Measurements from ENCODE around the gene ACO1.
"Not testable (repeated sequence)": the region's sequence is repeated elsewhere in the genome, so short reads cannot be mapped to it uniquely, and the experiment has no call there.

ACO1 gene

DNA sequence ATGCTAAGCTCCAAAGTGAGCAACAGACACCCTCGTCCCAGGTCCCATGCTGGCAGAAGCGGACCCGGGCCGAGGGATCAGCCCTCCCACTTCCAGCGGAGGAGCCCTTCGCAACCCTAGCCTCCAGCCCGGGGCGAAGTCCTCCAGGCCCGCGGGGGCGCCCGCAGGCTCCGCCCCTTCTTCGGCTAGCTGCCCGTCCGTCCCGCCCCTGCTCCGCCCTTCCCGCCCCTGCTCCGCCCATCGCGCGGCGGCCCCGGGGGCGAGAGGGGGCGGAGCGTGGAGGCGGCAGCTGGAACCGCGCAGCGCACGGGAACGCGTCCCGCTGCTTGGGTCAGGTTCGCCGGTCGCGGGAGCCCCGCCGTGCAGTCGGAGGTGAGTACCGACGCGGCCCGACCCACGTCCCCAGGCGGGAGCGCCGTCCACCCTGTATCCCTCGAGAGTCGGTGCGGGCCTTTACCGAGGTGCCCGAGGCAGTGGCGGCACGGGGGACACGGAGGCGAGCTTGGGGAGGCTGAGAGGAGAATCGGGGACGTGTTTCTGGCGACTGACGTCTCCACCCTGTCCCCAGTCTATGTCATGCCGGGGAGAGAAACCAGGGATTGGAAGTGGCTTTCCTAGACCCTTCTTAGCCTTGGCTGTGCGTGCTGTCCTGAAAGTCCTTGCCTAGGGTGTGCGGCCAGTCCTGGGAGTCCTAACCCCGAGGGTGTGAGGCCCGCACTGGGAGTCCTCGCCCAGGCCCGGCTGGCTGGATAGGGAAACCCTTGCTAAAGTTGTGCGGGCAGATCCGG, at the start of gene ACO1:
TSS of gene ACO1 (plus strand) at position 280 of the 788 bp plus-strand sequence. CDS start 20,864 bp downstream, outside the sequence.
- peak; percentile 87 to 89 for DNase-seq

DNA sequence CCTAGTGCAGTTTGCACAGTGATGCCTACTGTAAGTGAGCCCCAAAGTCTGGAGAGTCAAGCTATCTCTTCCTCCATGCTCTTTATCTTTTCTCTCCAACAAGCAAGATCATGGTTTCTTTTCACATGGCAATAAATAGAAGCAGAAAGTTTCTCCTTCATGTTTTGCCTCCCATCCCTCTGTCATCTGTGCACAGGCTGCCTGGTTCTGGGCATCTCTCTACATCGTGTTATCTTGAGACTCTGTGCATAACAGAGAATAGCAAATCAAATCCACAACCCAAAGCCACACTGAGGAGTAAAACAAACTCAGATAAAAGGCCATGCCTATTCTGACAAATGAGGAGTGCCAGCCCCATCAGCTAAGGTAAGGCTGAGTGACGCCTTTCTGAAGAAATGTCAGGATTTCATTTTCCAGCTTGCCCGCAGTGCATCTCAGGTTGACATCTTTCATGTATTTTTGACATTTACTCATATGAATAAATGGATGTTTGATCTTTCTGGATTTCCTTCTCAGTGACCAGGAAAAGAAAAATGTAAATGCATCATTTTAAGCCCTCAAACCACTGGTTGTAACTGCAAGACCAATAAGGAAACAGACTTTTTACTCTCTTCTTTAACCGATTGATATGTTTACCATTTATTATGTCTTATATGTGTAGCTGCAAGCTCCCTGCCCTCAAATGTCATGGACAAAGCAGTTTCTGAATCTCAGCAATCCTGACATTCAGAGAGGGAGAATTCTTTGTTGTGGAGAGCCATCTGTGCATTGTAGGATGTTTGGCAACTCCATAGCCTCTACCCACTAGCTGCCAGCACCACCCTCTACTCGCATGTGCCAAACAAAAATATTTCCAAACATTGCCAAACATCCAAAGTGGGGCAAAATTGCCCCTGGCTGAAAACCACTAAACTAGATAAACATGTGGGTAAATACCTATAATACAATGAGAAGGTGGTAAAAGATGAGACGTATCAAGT, 49.2 kb upstream of the ACO1 start:
- no peak for DNase-seq

DNA sequence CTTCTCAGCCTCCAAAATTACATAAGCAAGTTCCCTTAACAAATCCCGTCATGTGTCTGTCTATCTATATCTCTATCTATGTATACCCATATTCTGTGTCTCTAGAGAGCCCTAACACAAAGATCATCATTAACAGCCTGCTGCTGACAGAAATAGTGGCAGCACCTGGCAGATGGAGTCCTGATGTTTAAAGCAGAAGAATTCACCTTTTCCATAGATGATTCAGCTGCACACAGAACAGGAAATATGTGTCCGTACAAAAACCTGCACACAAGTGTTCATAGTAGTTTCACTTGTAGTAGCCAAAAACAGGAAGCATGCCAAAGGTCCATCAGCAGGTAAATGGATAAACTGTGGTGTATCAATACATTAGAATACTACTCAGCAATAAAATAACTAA, 45.0 kb upstream of the ACO1 start:
- no peak for DNase-seq

DNA sequence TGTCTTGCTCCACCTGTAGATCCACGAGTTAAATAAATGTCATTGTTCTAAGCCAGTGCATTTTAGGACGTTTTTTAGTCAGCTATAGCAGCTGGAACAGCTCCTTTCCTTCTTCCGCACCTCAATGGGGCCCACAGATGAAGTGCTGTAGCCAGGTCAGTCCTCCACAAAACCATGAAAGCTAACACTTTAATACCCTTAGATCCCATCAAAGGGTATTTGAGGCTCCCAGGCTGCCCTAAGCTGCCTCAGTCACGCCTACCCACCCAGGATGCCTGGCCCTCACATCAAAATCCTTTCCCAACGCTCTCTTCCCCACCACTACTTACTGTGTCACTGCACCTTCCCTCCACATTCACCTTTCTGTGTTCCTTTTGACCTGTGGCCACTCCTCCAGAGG, 44.1 kb upstream of the ACO1 start:
- DNase-seq = no peak

DNA sequence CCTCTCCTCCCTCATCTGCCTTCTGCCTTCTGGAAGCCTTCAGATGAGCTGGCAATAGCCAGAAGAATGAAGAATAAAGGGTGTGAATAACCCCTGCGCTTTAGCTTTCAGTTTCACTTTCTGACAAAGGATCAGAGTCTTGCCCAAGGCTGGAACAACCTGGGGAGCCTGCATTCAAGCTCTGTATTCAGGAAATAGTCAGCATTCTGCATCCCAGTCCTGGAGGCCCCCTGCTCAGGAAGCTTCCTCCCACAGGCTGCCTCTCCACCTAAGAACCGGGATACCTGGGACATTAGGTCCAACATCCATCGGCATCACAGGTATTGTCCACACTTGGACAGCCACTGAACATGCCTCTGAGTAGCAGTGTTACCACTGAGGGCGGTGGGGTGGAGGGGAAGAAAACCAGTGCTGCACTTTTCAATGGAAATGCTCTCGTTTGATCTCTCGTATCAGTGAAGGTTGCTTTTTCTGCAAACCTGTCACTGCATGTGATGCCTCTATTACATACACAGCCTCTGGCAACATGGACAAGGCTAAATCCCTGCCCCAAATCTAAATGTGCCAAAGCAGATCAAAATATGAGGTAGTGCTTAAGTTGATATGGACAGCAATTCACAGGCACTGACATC, 39.8 kb upstream of the ACO1 start:
- no peak for DNase-seq

DNA sequence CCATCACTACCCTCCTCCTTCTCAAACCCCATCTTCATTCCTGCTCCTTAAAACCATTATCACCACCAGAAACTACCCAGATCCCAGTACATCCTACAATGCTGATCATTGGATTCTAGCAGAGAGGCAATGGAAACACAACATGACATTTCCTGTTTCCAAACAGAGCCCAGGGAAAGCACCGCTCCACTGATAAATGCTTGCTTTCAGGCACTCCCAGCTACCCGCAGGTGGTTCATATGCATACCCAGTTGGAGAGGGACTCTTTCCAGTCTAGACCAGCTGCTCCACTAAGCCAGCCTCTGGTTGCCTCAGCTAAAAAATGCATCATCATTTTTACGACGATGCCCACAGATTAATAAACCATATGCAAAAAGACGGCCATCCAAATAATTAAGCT, 39.2 kb upstream of the ACO1 start:
- DNase-seq = no peak

DNA sequence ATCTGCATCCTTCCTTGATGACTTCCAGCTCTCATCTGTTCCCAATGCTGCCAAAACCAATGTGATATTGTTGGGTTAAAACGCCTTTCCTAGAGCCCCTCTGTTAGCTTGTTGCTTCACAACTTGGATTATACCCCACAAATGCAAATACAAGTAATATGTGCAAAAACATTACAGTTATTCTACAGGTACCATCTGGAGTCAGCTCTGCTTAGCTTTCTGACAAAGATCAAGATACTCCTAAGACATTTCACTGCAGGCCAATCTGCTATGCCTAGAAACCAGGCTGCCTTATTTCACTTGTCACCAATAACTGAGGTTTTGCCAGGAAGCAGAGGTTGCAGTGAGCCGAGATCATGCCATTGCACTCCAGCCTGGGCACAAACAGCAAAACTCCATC, 36.9 kb upstream of the ACO1 start:
- no peak for DNase-seq

DNA sequence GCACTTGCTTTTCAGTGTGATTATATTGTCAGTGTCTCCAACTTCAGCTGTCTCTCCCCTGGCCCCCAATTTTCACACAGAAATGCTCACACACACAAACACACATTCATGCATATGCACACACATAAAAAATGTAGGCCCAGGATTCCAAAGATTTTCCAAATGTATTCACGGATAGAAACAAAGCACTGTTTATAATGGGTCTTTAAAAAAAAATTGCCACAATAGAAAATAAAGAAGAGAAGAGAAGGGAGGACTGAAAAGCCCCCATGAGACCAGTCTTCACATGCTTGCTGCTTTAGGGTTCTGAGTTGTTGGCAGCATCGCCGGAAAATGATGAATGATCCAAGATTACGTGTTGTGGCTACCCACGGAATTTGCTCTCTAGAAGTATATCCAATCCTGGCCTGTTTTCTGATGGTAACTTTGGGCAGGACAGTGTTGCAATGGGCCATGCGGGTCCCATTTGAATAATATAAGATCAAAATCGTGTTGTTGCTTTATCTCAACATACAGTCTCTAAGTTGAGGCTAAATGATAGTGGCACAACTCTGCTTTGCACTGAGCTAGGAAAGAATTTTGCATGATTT, 36.2 kb upstream of the ACO1 start:
- no peak for DNase-seq

DNA sequence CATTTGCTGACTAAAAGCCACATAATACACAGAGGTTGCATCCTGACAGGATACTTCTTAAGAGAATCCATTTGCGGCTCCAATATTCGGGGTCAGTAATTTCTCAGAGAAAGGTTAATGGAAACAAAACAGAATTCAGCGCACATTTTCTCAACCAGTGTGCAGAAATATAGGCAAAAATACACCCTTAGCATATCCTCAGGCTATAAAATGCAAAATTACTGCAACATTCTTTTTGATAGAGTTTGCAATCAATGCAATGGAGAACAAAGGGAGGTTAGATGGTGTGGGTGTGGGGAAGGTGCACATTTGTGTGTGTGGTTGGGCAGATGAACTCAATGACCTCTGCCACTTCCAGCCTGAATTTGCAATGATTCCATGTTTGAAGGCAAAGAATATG, 35.4 kb upstream of the ACO1 start:
- DNase-seq = no peak

DNA sequence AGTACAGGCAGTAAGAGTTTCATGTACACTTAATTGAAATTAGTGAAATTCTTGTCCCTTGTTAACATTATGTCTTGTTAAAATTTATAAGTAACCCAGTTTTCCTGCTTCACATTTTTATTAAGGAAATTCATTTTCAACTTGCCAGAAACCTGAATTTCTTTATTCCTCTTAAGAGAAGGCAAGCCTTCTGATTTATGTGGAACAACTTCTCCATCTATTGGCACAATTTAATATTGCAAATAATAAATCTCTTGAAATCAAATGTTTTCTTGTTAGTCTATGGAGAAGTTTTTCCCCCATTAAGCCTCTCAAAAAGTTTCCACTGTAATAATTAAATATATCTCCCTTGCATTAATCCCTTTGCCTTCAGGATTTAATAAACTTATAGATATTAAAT, 33.8 kb upstream of the ACO1 start:
- no peak for DNase-seq

DNA sequence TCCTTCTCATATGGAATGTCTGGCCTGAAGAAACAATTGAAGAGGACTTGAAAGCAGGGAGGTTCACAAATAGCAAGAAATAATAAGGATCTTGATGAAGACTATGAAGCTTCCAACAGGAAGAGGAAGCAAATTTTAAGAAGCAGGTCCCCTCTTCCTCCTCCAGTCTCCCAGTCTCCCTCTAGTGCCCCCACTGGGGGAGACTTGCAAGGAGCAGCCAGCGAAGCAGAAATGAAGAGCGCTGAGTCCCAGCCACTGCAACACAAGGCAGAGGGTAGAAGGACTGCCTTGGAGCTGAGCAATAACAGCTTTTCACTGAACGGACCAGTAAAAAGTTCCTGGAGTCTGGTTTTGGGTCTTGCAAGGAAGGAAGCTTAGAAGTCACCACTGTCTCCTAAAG, 32.6 kb upstream of the ACO1 start:
- DNase-seq = no peak

DNA sequence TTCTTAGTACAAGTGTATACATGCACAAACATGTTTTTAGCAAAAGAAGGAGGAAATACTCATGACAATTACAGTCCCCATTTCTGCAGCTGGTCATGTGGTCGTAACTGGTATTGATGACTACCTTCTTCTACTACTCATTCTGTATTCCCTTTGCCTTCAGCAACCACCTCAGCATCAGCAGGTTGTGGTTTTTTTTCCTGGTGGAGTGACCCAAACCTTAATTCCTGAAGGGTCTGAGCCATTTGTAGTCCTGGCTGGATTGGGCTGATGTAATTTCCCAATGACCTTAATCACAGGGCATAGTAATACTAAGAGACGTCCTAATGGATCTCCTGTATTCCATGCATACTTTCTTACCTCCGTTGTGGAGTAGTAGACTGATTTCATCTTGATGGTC, 31.0 kb upstream of the ACO1 start:
- DNase-seq = not testable (repeated sequence)

DNA sequence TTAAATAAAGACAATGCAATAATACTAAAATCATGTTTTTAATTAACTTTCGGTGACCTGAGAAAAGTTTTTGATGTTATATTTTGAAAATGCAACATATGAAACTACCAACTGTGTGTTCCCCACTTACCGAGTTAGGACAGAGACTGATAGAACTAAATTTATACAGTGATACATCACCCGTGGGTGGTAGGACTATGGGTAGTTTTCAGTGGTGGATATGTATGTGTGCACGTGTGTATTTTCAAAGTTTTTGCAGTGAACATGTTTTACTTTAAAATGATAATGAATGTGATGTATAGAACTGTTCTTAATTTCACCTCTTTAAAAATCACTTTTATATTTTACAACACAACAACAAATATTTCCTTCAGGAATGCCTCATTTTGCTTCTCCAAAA, 25.0 kb upstream of the ACO1 start:
- DNase-seq = no peak

DNA sequence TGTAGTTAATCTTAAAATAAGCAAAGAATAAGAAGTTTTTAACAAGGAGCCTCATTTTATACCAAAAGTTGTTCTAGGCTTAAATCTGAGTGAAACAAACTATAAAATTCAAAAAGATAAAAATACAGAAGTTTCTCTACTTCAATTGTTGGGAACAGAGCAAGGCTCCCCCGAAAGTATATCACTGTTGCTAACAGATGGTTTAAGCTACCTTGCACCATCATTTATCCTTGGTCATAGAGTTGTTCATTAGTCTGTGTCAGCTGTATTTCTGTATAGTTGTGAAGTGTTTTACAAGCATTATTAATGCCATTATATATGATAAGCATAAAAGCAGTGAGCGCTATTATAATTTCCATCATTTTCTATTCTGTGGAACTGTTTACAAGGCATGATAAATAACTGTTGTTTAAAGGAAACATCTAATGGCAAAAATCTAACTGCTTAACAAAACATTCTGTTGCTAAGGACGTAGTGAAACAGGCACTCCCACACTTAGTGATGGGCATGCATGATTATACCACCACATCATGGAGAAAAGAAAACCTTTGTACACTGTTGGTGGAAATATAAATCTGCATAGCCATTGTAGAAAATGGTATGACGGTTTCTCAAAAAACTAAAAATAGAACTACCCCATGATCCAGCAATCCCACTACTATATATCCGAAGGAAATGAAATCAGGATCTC, 23.3 kb upstream of the ACO1 start:
- no peak for DNase-seq

DNA sequence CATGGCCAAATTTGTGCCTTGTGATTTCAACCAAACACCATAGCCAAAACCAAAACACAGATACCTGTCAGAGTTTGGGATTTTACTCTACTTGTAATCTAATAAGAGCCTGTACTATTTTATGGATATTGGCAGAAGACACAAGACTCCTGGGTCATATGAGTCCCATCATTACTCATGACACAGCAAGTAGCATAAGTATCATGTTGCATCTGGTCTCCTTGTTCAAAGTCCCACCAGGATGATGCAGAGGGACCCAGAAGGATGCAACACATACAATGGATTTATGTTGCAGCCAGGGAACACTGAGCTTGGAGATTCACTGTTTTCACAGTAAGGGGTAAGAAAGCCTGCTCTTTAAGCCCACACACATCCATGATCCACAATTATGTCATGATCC, 13.2 kb upstream of the ACO1 start:
- no peak for DNase-seq

DNA sequence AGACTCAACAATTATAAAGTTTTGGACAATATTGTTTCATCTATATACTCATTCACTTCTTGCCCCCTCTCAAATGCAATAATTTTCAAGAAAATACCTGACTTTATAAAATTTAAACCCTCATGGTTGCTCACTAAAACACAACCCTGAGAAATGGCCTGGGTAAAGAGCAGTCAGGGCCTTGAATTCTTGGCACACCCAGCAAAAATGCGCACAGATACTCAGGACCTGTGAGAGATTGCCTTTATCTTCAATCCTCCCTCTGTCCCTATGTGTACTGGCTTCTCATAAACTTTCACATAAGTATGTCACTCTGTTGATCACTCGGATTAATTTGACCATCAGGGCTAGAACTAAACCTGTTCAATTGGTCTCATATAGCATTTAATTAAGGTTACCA, 12.8 kb upstream of the ACO1 start:
- DNase-seq = no peak

DNA sequence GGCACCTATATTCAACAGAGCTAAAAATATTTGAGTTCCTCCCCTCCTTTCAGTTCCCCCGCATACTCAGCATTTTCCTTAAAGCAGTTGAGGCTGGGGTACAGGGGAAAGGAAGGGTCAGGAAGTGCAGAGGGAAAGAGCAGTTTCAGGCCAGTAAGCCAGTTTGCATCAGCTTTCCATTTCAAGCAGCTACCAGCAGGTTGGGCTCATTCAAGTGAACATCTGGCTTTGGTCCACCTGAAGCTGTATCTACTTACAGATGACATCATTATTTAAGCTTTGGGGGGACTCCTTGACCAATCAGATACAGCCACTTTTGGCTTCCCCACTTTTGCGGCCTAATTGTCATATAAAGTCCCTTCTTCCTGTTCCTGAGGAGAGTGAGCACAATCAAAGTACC, 8.2 kb upstream of the ACO1 start:
- DNase-seq = no peak

DNA sequence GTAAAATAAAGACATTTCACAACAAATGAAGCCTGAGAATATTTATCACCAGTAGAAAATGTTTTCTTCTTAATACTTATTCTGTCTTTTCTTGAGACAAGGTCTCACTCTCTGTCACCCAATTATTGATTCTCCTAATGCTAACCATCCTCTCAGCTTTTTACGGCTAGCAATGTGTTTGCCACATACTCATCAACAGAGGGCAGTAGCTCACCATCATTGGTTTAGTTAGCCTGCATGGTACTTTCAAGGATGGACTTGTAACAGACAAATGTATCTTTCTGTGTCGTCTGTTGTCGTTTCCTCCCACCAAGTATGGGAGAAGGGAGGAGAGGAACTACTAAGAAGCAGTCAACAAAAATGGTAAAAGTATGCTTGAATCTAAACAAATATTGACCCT, 5.9 kb upstream of the ACO1 start:
- DNase-seq = peak; percentile 46 to 77

DNA sequence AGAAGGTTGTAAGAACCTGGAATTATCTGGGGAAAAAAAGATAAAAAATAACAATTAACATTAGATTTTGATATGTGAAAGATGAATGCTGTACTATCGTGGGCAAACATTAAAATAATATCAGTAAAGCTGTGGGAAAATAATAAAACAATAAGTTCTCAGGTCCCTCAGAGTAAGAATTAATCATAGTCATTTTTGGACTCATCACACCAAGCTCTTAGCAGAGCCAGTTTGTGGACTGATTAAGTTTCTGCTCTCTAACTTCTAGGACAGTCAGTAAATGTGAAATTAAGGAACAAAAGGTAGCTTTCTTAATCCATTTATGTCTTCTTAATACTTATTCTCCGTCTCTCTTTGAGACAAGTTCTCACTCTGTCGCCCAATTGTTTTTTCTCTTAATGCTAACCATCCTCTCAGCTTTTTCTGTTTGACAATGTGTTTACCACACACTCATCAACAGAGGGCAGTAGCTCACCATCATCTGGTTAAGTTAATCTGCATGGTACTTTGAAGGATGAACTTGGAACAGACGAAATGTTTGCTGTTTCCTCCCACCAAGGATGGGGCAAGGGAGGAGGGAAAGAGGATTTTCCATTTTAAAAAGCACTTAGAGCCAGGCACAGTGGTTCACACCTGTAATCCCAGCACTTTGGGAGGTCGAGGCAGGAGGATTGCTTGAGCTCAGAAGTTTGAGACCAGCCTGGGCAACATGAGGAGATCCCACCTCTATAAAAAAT, 5.3 kb upstream of the ACO1 start:
- peak; percentile 46 to 80 for DNase-seq

DNA sequence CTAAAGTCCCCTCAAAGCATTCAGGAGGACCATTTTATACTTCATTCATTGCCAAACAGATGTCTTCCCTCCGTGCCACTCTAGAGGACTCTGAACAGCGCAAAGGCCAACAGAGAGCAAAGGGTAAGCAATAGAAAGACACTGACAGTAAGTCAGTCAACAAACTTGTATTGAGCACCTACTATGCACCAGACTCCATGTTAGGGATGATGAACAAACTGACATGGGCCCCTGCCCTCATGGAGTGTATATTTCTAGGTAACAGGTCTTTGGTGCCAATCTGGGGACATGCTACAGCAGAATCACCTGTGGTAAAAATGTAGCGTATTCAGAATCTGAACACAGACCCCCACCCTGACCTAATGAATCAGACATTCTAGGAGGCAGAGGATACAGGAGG, 3.5 kb upstream of the ACO1 start:
- no peak for DNase-seq

DNA sequence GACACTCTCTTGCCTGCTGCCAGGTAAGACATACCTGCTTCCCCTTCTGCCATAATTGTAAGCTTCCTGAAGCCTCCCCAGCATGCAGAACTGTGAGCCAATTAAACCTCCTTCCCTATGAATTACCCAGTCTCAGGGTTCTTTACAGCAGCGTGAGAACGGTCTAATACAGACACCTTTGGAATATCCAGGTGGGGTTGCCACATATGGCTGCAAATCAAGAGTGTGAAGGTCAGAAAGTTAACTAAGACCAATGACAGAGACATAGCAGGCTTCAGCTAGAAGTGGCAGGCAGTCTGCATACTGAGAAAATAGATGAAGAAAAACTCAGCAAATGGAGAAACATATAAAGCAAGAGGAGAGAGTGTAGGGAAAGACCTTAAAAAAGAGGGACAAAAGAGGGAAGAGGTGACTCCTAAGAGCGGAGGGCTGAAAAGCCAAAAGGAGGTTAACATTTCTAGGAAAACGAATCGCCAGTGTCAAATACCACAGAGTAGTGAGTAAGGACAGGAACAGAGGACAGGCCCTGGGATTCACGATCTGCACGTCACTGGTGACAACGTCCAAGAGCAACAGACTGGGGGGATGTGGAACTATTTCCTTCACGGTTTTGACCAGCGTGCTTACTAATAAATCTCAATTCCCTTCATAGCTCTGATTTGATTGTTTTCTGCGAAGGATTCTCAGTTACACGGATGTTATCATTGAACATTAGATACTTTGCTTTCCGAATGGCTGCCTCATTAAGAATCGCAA, 1.7 kb upstream of the ACO1 start:
- DNase-seq = no peak

Data from CD4-positive, alpha-beta T cell treated with Interleukin-1 beta for 1 hour (primary cell).